A673 (cell line): ENCODE data around the gene TMEM164. TPM values are rescaled to one million over a fixed set of nuclear protein-coding genes. Genes with fewer than 3 reads are reported as not detected.

ENCODE experiments used
- BruUV-seq: library from RNA; stranded (reverse); fragments of 400-500 nt; replicated peaks from 2 replicates; lab custom pipeline; 2021; lab: Mats Ljungman, UMichigan
- CTCF ChIA-PET: fragments of 300-600 bp; sonication (Branson Sonifier 250); formaldehyde crosslinking; loops from one replicate; lab custom pipeline; 2022; ENCODE audit warnings: antibody characterized with exemption; lab: Charles Lee
- POLR2A ChIA-PET: fragments of 300-600 bp; sonication (Branson Sonifier 250); formaldehyde crosslinking; loops from one replicate; lab custom pipeline; 2022; ENCODE audit warnings: antibody characterized with exemption; ENCODE audit not compliant: low non-redundant PET; lab: Charles Lee
- DNase-seq: peaks from one replicate; pipeline ENCODE4 v3.0.0-alpha.2; 2015; ENCODE audit warnings: low spot score
- H3K27ac ChIP-seq: fragments of 200-600 bp; sonication (generic); 2 replicates; pipeline ENCODE4 v1.5.1; 2016; ENCODE audit warnings: mixed run types, low read depth, mild to moderate bottlenecking, mixed read lengths, antibody characterized with exemption, low read length; ENCODE audit not compliant: poor library complexity, severe bottlenecking
- H3K27me3 ChIP-seq: fragments of 200-600 bp; sonication (generic); replicated peaks from 2 replicates; pipeline ENCODE4 v1.6.1; 2017; ENCODE audit warnings: mixed run types, low read depth, mild to moderate bottlenecking, mixed read lengths, antibody characterized with exemption, low read length; ENCODE audit not compliant: insufficient read depth, poor library complexity
- H3K36me3 ChIP-seq: fragments of 200-600 bp; sonication (generic); 2 replicates; pipeline ENCODE4 v1.6.1; 2016; ENCODE audit warnings: mixed run types, mild to moderate bottlenecking, mixed read lengths, antibody characterized with exemption, low read length; ENCODE audit not compliant: insufficient read depth, poor library complexity, severe bottlenecking
- H3K4me1 ChIP-seq: fragments of 200-600 bp; sonication (generic); 2 replicates; pipeline ENCODE4 v1.6.1; 2017; ENCODE audit warnings: mixed run types, mild to moderate bottlenecking, mixed read lengths, antibody characterized with exemption, low read length; ENCODE audit not compliant: insufficient read depth, poor library complexity, severe bottlenecking
- H3K4me3 ChIP-seq: fragments of 200-600 bp; sonication (generic); 2 replicates; pipeline ENCODE4 v1.5.1; 2016; ENCODE audit warnings: low read depth, mixed run types, mild to moderate bottlenecking, mixed read lengths, low read length; ENCODE audit not compliant: poor library complexity, severe bottlenecking
- H3K9me3 ChIP-seq: fragments of 200-600 bp; sonication (generic); 2 replicates; pipeline ENCODE4 v1.6.1; 2016; ENCODE audit warnings: mixed run types, low read depth, mild to moderate bottlenecking, mixed read lengths, antibody characterized with exemption, low read length; ENCODE audit not compliant: poor library complexity, severe bottlenecking
- CTCF ChIP-seq: fragments of 300-800, 200-600 bp; sonication (generic); conservative IDR thresholded peaks from 2 replicates; pipeline ENCODE4 v1.5.1; 2017; ENCODE audit warnings: low read depth, mild to moderate bottlenecking, antibody characterized with exemption, low read length, moderate library complexity, mixed read lengths
- EZH2 ChIP-seq: fragments of 200-600 bp; sonication (generic); IDR thresholded peaks from 2 replicates; pipeline ENCODE4 v1.6.1; 2017; ENCODE audit warnings: borderline replicate concordance, low read depth, mild to moderate bottlenecking, mixed read lengths, antibody characterized with exemption, low read length; ENCODE audit not compliant: poor library complexity, severe bottlenecking
- intact Hi-C: fragments of 100-400 bp; cut with micrococcal nuclease; formaldehyde crosslinking; loops from one replicate; pipeline ENCODE4 v1.10.0; 2022; ENCODE audit not compliant: unreplicated experiment
- total RNA-seq: library from RNA; stranded (reverse); gene quantifications from 2 replicates; pipeline ENCODE4 v1.2.3, GENCODE V29; 2021

TMEM164 gene
- total RNA-seq, 1 experiment from 2014 or later, result 26.5 TPM

- no peak for TF ChIP-seq EZH2
- TF ChIP-seq CTCF, result no peak
- peaks cover 8% of the 10 kb centered on the region for H3K9me3 ChIP-seq
- peak overlapping the region; percentile 57 for H3K27ac ChIP-seq
- H3K27me3 ChIP-seq, result no peaks in the 10 kb centered on the region
- H3K4me3 ChIP-seq, result no peak overlapping the region
- peak; percentile 52 for DNase-seq
- ChIA-PET POLR2A (no interaction called here), CTCF (no interaction called here)
- intact Hi-C loops, result no loop called here
- H3K4me1 ChIP-seq, result peaks cover 18% of the 10 kb centered on the region
- H3K36me3 ChIP-seq, result no peaks in the 10 kb centered on the region
- BruUV-seq, result no TSS peak
Observed at GRCh38 chrX:110188701-110189558, 186.0 kb downstream of the TMEM164 start.

- BruUV-seq, result no TSS peak
- no peak for DNase-seq
- TF ChIP-seq CTCF, result no peak
- TF ChIP-seq EZH2, result no peak
- Histone ChIP-seq H3K27ac (no peak overlapping the region), H3K36me3 (no peaks in the 10 kb centered on the region), H3K9me3 (no peaks in the 10 kb centered on the region), H3K27me3 (no peaks in the 10 kb centered on the region), H3K4me3 (no peak overlapping the region), H3K4me1 (peaks cover 15% of the 10 kb centered on the region)
- intact Hi-C loops, result no loop called here
- ChIA-PET POLR2A (no interaction called here), CTCF (no interaction called here)
Observed at GRCh38 chrX:110192516-110192915, 189.6 kb downstream of the TMEM164 start.

- Histone ChIP-seq H3K27me3 (no peaks in the 10 kb centered on the region), H3K4me3 (no peak overlapping the region), H3K4me1 (peaks cover 2% of the 10 kb centered on the region), H3K9me3 (no peaks in the 10 kb centered on the region), H3K27ac (no peak overlapping the region), H3K36me3 (no peaks in the 10 kb centered on the region)
- no peak for DNase-seq
- CTCF ChIA-PET, result no interaction called here
- POLR2A ChIA-PET, result no interaction called here
- TF ChIP-seq CTCF (no peak), EZH2 (no peak)
- no TSS peak for BruUV-seq
- intact Hi-C loops, result no loop called here
Observed at GRCh38 chrX:110194977-110195376, 192.1 kb downstream of the TMEM164 start.
